ENCODE measurements around the gene CRAT. TPM values are rescaled to one million over a fixed set of nuclear protein-coding genes. Genes with fewer than 3 reads are reported as not detected.
"Not testable (repeated sequence)": the region's sequence is repeated elsewhere in the genome, so short reads cannot be mapped to it uniquely, and the experiment has no call there.

The CRAT gene
- total and polyA plus RNA-seq, 8 donors: 16.8 to 33.2 (median 25.7) TPM

- Histone ChIP-seq H3K4me3 (no peak overlapping the region), H3K4me1 (peaks cover 0 to 7% of the 10 kb centered on the region in 2 donors), H3K27me3 (no peaks in the 10 kb centered on the region), H3K27ac (no peak overlapping the region), H3K9me3 (no peaks in the 10 kb centered on the region), H3K36me3 (peaks cover 0 to 66% of the 10 kb centered on the region in 2 donors)
- no peak for ATAC-seq
- intact Hi-C loops (cut with DNase I): no loop called here
- DNase-seq: peak in 1 of 4 donors; percentile 2
- TF ChIP-seq CTCF (IDR thresholded peaks at IDR 0.05): no peak
Observed at GRCh38 chr9:129122133-129122532, 11.5 kb upstream of the CRAT start.

DNA sequence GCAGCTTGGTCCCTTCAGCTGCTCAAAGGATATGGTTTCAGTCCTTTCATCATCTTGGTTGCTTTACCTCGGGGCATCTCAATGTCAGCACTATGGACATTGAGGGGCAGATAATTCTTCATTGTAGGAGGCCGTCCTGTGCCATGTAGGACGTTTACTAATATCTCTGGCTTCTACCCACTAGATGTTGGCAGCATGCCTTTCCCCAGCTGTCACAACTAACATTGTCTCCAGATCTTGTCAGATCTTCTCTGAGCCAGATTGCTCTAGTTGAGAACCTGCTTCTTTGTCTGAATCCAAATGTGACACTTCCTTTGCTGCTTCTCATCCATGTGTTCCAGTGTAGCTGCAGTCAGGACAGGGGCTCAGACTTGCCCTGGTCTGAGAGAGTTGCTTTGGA, 10.9 kb upstream of the CRAT start:
- intact Hi-C loops (cut with DNase I): no loop called here
- no peak for TF ChIP-seq CTCF (IDR thresholded peaks at IDR 0.05)
- DNase-seq (peak in 1 of 4 donors; percentile 8), ATAC-seq (no peak)
- Histone ChIP-seq H3K9me3 (no peaks in the 10 kb centered on the region), H3K27ac (no peak overlapping the region), H3K4me3 (no peak overlapping the region), H3K27me3 (no peaks in the 10 kb centered on the region), H3K4me1 (peaks cover 0 to 4% of the 10 kb centered on the region in 2 donors), H3K36me3 (peaks cover 0 to 64% of the 10 kb centered on the region in 2 donors)

DNA sequence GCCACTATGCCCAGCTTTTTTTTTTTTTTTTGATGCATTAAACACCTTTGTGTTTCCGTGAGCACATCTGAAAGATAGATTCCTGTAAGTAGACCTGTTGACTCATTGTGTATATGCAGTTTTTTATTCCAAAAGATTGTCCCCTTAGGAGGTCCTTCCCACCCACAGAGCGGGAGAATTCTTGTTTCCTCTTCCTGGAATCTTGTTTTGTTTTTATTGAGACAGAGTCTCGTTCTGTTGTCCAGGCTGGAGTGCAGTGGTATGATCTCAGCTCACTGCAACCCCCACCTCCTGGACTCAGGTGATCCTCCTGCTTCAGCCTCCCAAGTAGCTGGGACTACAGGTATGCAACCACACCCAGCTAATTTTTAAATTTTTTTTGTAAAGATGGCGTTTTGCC, 8.2 kb upstream of the CRAT start:
- Histone ChIP-seq H3K4me3 (no peak overlapping the region), H3K4me1 (peaks cover 0 to 13% of the 10 kb centered on the region in 2 donors), H3K9me3 (no peaks in the 10 kb centered on the region), H3K36me3 (peaks cover 0 to 37% of the 10 kb centered on the region in 2 donors), H3K27me3 (no peaks in the 10 kb centered on the region), H3K27ac (no peak overlapping the region)
- DNase-seq (peak in 1 of 4 donors; percentile 3), ATAC-seq (no peak)
- intact Hi-C loops (cut with DNase I): no loop called here
- TF ChIP-seq CTCF (IDR thresholded peaks at IDR 0.05): no peak

GRCh38 chr9:129113645-129114304, 3.2 kb upstream of the CRAT start:
- no peak for DNase-seq
- peaks cover 15 to 50% of the 10 kb centered on the region in 2 donors for H3K4me1 ChIP-seq
- TF ChIP-seq CTCF (IDR thresholded peaks at IDR 0.05): no peak
- intact Hi-C loops (cut with DNase I): no loop called here
- no peaks in the 10 kb centered on the region for H3K36me3 ChIP-seq
- no peaks in the 10 kb centered on the region for H3K27me3 ChIP-seq
- H3K27ac ChIP-seq: peak overlapping the region in 1 of 2 donors; percentile 61
- ATAC-seq: no peak
- no peaks in the 10 kb centered on the region for H3K9me3 ChIP-seq
- H3K4me3 ChIP-seq: peak overlapping the region in 1 of 2 donors; percentile 9

GRCh38 chr9:129112526-129112925, 1.9 kb upstream of the CRAT start:
- H3K36me3 ChIP-seq; ATAC-seq; intact Hi-C loops (cut with DNase I); H3K27me3 ChIP-seq; H3K9me3 ChIP-seq; H3K27ac ChIP-seq: not testable (repeated sequence)
- Histone ChIP-seq H3K4me3 (peak overlapping the region in 1 of 2 donors; percentile 85), H3K4me1 (peaks cover 15 to 50% of the 10 kb centered on the region in 2 donors)
- peak in 1 of 4 donors; percentile 46 for DNase-seq
